Neutrophil (primary cell): ENCODE data around the gene AATK.

Experiments used
- H3K27ac ChIP-seq: fragments of 200-600 bp; sonication (generic); 2 replicates; pipeline ENCODE4 v1.5.1; 2016; ENCODE audit warnings: mild to moderate bottlenecking, moderate library complexity
- H3K27me3 ChIP-seq: fragments of 200-600 bp; sonication (generic); 2 replicates; pipeline ENCODE4 v1.6.0; 2016; ENCODE audit warnings: mild to moderate bottlenecking
- H3K36me3 ChIP-seq: fragments of 200-600 bp; sonication (generic); 2 replicates; pipeline ENCODE4 v1.5.1; 2017
- H3K4me1 ChIP-seq, 2 experiments: fragments of 200-600 bp in 1 of 2; sonication (generic) in 1 of 2; 1 replicate in 1 of 2; 2 replicates in 1 of 2; pipeline versions ENCODE4 v1.5.1 to v1.6.1; 2013 to 2016; ENCODE audit warnings: low read depth in 1 of 2, low read length in 1 of 2, mild to moderate bottlenecking in 1 of 2, moderate library complexity in 1 of 2; ENCODE audit not compliant: control insufficient read depth in 1 of 2, insufficient read depth in 1 of 2
- H3K4me3 ChIP-seq, 2 experiments: fragments of 200-600 bp in 1 of 2; sonication (generic) in 1 of 2; 1 replicate in 1 of 2; 2 replicates in 1 of 2; pipeline ENCODE4 v1.5.1; 2013 to 2016; ENCODE audit warnings: low read depth in 1 of 2, low read length in 1 of 2, mild to moderate bottlenecking in 1 of 2, moderate library complexity in 1 of 2
- H3K9me3 ChIP-seq: fragments of 200-600 bp; sonication (generic); 2 replicates; pipeline ENCODE4 v1.5.1; 2016
- TF ChIP-seq, protein P1 (sequence below): fragments of 200-600 bp; sonication (generic); IDR thresholded peaks from 2 replicates; pipeline ENCODE4 v1.5.1; 2016; ENCODE audit warnings: antibody characterized with exemption

The AATK gene

DNA sequence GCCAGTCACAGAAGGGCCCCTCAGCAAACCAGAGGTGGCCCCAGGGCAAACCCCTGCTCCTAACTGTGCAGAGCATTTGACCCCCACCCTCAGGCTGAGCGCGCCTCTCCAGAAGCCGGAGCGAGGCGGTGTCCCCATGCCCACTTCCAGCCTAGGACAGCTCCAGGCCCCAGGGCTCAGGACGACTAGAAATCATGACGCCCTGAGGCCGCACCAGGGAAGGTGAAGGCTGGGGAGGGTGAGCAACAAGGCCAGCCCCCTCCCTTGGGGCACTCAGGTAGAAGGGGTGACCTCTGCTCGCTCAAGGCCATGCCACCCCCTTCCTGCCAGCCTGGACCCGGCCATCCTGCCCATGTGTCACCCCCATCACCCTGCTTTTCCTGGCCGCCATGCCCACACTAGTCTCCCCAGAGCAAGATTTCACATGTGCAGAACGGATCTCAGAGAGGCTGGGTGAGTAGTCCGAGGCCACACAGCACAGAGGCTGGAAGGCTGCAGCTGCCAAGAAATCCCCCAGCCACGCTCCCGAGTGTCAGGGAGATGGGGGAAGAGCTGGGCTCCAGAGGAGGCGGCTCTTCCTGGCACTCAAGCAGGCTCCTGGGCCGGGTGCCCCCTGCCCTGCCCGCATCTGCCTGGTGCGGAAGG, 2.8 kb downstream of the AATK start:
- peaks cover 3% of the 10 kb centered on the region for H3K36me3 ChIP-seq

GRCh38 chr17:81162491-81162890, 3.5 kb downstream of the AATK start:
- Histone ChIP-seq H3K4me3 (no peak overlapping the region), H3K36me3 (peaks cover 8% of the 10 kb centered on the region)
- TF ChIP-seq, protein P1, sequence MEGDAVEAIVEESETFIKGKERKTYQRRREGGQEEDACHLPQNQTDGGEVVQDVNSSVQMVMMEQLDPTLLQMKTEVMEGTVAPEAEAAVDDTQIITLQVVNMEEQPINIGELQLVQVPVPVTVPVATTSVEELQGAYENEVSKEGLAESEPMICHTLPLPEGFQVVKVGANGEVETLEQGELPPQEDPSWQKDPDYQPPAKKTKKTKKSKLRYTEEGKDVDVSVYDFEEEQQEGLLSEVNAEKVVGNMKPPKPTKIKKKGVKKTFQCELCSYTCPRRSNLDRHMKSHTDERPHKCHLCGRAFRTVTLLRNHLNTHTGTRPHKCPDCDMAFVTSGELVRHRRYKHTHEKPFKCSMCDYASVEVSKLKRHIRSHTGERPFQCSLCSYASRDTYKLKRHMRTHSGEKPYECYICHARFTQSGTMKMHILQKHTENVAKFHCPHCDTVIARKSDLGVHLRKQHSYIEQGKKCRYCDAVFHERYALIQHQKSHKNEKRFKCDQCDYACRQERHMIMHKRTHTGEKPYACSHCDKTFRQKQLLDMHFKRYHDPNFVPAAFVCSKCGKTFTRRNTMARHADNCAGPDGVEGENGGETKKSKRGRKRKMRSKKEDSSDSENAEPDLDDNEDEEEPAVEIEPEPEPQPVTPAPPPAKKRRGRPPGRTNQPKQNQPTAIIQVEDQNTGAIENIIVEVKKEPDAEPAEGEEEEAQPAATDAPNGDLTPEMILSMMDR, result no peak

More for the DNA sequence above, 2.8 kb downstream of the AATK start:
- Histone ChIP-seq H3K27ac (no peak overlapping the region), H3K27me3 (peaks cover 51% of the 10 kb centered on the region), H3K4me1 (peaks cover 31 to 35% of the 10 kb centered on the region in 2 experiments), H3K4me3 (no peak overlapping the region), H3K9me3 (no peaks in the 10 kb centered on the region)
- TF ChIP-seq, protein P1, result no peak

DNA sequence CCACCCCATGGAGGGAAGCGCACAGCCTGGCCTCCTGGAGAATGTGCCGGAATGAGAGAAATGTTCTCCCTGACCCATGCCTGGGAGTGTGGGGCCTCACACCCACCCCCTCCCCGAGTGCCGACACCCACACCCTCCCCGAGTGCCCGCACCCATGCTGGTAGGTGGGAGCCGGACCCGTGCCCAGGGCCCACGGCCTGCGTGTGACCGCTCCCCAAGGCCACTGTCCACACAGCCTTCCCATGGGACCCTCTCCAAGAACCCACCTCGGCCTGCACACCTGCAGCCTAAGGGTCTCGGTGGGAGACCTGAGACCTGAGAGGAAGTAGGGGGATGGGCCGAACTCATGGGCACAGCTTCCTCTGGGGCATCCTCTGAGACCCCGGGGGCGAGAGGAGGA, 4.0 kb downstream of the AATK start:
- Histone ChIP-seq H3K9me3 (no peaks in the 10 kb centered on the region), H3K4me1 (peaks cover 38 to 47% of the 10 kb centered on the region in 2 experiments), H3K27ac (no peak overlapping the region), H3K36me3 (peaks cover 8% of the 10 kb centered on the region), H3K27me3 (peaks cover 39% of the 10 kb centered on the region), H3K4me3 (no peak overlapping the region)
- TF ChIP-seq, protein P1, result no peak

More at GRCh38 chr17:81162491-81162890, 3.5 kb downstream of the AATK start:
- peaks cover 44% of the 10 kb centered on the region for H3K27me3 ChIP-seq
- H3K4me1 ChIP-seq, result peaks cover 36 to 42% of the 10 kb centered on the region in 2 experiments
- H3K9me3 ChIP-seq, result no peaks in the 10 kb centered on the region
- H3K27ac ChIP-seq, result no peak overlapping the region

DNA sequence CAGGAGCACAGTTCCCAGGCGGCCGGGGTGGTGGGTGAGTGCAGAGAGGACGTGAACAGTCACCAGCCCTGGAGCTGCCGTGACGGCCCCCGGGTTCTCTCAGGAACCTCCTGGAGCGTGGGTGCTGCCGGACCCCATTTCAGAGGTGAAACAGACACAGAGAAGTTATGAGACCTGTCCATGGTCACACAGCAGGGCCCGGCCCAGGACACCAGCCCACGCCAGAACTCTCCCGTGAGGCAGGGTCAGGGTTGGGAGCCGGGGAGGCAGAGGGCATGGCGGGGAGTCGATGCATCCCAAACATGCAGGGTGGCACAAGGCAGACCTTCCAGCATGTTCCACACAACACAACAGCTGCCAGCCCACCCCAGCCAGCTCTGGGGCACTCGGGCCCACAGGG, 4.5 kb downstream of the AATK start:
- peak overlapping the region; percentile 96 for H3K27ac ChIP-seq
- no peaks in the 10 kb centered on the region for H3K9me3 ChIP-seq
- H3K36me3 ChIP-seq, result peaks cover 8% of the 10 kb centered on the region
- H3K4me3 ChIP-seq, result no peak overlapping the region
- H3K27me3 ChIP-seq, result peaks cover 35% of the 10 kb centered on the region
- peaks cover 38 to 49% of the 10 kb centered on the region in 2 experiments for H3K4me1 ChIP-seq
- TF ChIP-seq, protein P1, result no peak

GRCh38 chr17:81160747-81161453, 5.1 kb downstream of the AATK start:
- no peaks in the 10 kb centered on the region for H3K9me3 ChIP-seq
- peaks cover 38 to 48% of the 10 kb centered on the region in 2 experiments for H3K4me1 ChIP-seq
- H3K36me3 ChIP-seq, result peaks cover 8% of the 10 kb centered on the region
- peak overlapping the region; percentile 89 to 96 for H3K4me3 ChIP-seq
- peaks cover 29% of the 10 kb centered on the region for H3K27me3 ChIP-seq
- TF ChIP-seq, protein P1, result no peak
- H3K27ac ChIP-seq, result peak overlapping the region; percentile 96
